ENCODE results near the gene PPT1.

GRCh38 chr1:40122855-40123254 lies 25.8 kb upstream of the PPT1 start:
- TF ChIP-seq CTCF (IDR thresholded peaks at IDR 0.05) (no peak), POLR2A (IDR thresholded peaks at IDR 0.05) (no peak)
